Effector memory CD8-positive, alpha-beta T cell (primary cell): Measurements from ENCODE around the gene HOXD10.

Source experiments
- ATAC-seq: fragments of 150-1000 bp; cut with Tn5 transposase; replicated peaks from 2 replicates; pipeline ENCODE4 v1.10.0; 2021; ENCODE audit warnings: mild to moderate bottlenecking, moderate library complexity
- DNase-seq, 3 experiments: peaks; one replicate each; pipeline ENCODE4 v3.0.0; 2021
- H3K27ac Mint-ChIP-seq, 2 donors: one replicate each; pipeline ENCODE4 v1.8.0; 2022; ENCODE audit warnings: mild to moderate bottlenecking in 2 of 2, mixed read lengths in 2 of 2, moderate library complexity in 2 of 2
- H3K27me3 Mint-ChIP-seq, 2 donors: one replicate each; pipeline ENCODE4 v1.8.0; 2022; ENCODE audit warnings: mixed read lengths in 2 of 2
- H3K36me3 Mint-ChIP-seq: one replicate; pipeline ENCODE4 v1.8.0; 2022; ENCODE audit warnings: mild to moderate bottlenecking, moderate library complexity, mixed read lengths; ENCODE audit not compliant: insufficient read depth
- H3K4me1 Mint-ChIP-seq, 2 donors: one replicate each; pipeline ENCODE4 v1.8.0; 2022; ENCODE audit warnings: low read depth in 2 of 2, mixed read lengths in 2 of 2
- H3K4me3 Mint-ChIP-seq, 2 donors: one replicate each; pipeline ENCODE4 v1.8.0; 2022; ENCODE audit warnings: mild to moderate bottlenecking in 2 of 2, mixed read lengths in 2 of 2, moderate library complexity in 2 of 2
- H3K9me3 Mint-ChIP-seq, 2 donors: one replicate each; pipeline ENCODE4 v1.8.0; 2022; ENCODE audit warnings: mixed read lengths in 2 of 2

HOXD10 gene

DNA sequence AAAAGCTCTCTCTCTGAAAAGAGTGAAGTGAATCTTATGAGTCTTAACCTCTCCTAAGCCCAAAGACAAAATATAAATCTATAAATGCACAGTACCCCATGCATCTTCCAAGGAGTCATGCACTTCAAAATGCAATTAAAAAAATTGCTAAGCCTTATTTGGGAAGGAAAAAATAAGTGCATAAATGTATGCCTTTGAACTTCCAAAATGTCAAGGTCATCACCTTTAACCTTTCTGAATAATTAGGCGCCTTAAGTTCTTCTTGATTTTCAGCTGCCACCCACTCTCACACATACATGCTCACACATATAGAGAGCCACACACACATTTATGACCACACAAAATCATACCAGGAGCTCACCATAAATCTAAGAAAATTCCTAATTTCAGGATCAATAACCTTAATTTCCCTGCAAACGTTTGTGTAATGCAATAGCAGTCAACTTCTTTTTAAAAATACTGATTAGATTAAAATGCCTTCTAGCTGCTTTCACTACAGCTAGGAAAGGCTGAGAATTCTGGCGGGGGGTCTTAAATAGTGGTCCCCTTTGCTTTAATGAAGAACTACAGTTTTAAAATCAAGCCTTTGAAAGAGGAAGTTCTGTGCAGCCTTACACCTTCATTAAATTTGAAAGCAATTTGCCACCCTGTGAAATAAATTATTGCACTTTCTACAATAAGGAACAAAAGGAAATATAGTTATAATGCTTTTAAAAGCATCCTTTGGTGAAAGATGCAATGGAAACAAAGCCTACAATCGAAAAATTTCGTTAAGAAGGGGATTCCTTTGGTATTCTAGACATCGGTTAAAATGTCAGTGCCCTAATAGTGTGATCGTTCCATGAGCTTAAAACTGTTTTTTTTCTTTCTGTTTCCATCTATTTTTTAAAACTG, 5.9 kb upstream of the HOXD10 start:
- peaks cover 12 to 14% of the 10 kb centered on the region in 2 donors for H3K4me1 Mint-ChIP-seq
- no peak overlapping the region for H3K27ac Mint-ChIP-seq
- DNase-seq = no peak
- H3K9me3 Mint-ChIP-seq = no peaks in the 10 kb centered on the region
- ATAC-seq = no peak
- peaks cover 42% of the 10 kb centered on the region for H3K36me3 Mint-ChIP-seq
- H3K4me3 Mint-ChIP-seq = peak overlapping the region in 1 of 2 donors; percentile 42
- H3K27me3 Mint-ChIP-seq = peaks cover 73 to 86% of the 10 kb centered on the region in 2 donors

DNA sequence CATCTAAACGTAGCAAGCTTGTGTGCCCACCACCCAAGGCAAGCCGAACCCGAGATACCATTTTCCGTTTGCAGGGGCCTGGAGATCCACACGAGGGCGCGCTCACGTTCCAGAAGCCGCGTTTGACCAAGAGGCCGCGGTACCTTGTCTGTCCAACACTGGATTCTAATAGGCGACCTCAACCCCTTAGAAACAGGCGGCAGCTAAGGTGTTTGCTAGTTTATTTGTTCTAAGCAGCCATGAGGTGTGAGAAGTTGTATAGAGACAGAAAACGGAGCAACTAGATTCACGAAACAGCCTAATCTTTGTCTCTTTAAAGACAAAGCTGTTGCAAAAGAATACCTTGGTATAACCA, 5.3 kb upstream of the HOXD10 start:
- Mint-ChIP-seq H3K4me1 (peaks cover 6 to 10% of the 10 kb centered on the region in 2 donors), H3K36me3 (peaks cover 39% of the 10 kb centered on the region), H3K9me3 (no peaks in the 10 kb centered on the region), H3K4me3 (peak overlapping the region in 1 of 2 donors; percentile 42), H3K27ac (no peak overlapping the region), H3K27me3 (peaks cover 73 to 86% of the 10 kb centered on the region in 2 donors)
- DNase-seq (no peak), ATAC-seq (no peak)

DNA sequence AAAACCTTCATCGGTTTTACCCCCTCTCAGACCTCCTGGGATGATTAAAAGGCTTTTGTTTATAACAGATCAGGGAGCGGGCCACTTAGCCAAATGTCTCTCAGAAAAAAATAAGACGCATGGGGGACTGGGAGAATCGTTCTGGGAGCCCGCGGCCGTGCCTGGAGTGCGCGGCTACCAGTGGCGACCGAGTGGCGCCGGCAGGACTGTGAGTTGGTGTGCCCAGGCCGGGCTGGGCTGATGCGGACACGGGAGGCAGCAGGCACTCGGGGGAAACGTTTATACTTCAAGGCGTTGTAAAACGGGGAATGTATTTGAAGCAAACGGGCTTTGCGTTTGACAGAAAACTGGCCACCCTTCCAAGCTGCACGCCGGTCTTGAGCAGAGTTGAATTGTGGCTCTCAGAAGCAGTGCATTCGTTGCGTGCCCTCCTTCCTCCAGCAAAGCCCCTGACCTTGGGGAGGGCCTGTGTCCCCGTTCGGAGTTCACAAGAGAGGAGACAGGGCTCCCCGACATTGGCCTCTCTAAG, 4.7 kb upstream of the HOXD10 start:
- no peak for ATAC-seq

DNA sequence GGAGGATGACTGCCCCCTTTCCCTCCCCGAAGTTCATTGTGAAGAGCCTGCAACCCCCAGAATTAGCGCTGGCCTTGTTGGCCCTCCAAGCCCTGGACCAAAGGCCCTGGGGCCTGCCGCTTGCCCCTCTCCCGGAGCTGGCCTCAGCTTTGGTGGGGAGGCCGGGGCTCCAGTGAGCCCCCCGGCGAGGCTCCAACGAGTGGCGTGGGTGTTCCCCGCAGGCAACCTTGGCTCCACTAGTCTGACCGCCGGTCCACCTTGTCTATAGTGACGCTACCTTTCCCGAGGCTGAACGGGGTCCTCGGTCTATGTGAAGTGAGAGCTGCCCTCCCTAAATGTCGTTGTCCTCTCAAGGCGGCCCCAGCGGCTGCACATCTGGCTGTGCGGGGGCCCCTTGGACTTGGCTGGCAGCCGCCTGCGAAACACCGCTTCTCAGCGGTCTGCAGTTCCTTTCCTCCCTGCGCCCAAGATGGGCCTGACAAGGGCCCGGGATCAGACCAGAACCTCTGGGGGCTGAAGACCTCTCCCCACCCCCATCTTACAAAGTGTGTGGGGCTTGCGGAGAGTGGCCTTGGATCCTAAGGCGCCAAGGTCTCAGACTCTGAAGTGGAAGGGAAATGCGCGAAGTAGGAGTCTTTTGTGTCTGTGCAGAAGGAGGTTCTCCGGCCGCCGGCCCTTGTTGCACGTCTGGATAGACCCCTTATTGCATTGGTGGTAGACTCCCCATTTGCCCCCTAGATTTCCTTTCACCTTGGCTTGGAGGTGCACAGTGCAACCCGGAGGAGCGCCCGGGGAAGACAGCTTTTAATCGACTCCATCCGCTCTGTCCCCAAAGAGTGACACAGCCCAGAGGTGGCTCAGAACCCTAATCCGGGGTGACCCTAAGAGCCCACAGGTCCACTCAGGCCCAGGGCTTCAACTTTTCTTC, 3.9 kb upstream of the HOXD10 start:
- Mint-ChIP-seq H3K36me3 (peaks cover 48% of the 10 kb centered on the region), H3K27me3 (peaks cover 83 to 90% of the 10 kb centered on the region in 2 donors), H3K4me3 (no peak overlapping the region), H3K9me3 (no peaks in the 10 kb centered on the region), H3K27ac (no peak overlapping the region), H3K4me1 (peaks cover 3 to 7% of the 10 kb centered on the region in 2 donors)
- DNase-seq = no peak
- ATAC-seq = no peak

More for the DNA sequence above, 4.7 kb upstream of the HOXD10 start:
- DNase-seq = no peak
- Mint-ChIP-seq H3K36me3 (peaks cover 42% of the 10 kb centered on the region), H3K4me3 (no peak overlapping the region), H3K27ac (no peak overlapping the region), H3K4me1 (peaks cover 5 to 7% of the 10 kb centered on the region in 2 donors), H3K27me3 (peaks cover 76 to 86% of the 10 kb centered on the region in 2 donors), H3K9me3 (no peaks in the 10 kb centered on the region)

DNA sequence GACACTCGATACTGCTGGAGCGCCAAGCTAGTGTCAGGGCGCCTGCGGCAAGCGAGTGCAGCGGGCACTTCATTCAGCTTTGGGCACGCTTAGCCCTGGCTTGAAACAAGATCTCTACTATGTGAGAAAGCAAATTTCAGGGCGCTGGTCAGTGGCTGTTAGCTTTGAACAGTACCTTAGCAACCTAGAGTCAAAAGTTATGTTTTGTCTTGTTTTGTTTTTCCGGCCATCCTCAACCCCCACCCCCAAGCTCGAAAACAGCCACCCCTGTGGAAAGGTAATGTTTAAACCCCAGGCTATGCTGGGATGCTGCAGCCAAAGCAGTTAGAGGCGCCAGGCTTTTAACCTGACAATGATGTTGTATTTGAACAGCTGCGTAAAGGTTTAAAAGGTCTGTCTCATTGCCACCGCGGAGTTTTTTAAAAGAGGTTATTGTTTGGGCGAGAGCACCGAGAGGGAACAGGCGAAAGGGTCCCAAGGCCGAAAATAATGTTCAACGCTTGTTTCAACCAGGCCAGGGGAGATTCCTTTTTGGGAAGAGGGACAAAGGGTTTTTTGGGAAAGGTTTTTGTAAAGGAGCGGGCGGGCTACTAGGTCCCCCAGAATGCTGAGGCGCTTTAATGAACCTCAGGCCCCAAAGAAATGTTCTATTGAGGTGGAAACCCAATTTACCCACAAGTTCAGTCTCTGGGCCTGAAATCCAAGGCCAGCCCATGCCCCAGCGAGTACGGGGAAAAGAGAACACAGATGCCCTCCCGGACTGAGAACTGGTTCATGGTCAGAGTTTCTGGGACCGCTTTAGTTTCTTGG, 2.3 kb upstream of the HOXD10 start:
- Mint-ChIP-seq H3K27ac (no peak overlapping the region), H3K4me3 (no peak overlapping the region), H3K4me1 (peaks cover 7 to 11% of the 10 kb centered on the region in 2 donors), H3K36me3 (peaks cover 43% of the 10 kb centered on the region), H3K9me3 (no peaks in the 10 kb centered on the region), H3K27me3 (peaks cover 90 to 97% of the 10 kb centered on the region in 2 donors)
- no peak for DNase-seq
- no peak for ATAC-seq

DNA sequence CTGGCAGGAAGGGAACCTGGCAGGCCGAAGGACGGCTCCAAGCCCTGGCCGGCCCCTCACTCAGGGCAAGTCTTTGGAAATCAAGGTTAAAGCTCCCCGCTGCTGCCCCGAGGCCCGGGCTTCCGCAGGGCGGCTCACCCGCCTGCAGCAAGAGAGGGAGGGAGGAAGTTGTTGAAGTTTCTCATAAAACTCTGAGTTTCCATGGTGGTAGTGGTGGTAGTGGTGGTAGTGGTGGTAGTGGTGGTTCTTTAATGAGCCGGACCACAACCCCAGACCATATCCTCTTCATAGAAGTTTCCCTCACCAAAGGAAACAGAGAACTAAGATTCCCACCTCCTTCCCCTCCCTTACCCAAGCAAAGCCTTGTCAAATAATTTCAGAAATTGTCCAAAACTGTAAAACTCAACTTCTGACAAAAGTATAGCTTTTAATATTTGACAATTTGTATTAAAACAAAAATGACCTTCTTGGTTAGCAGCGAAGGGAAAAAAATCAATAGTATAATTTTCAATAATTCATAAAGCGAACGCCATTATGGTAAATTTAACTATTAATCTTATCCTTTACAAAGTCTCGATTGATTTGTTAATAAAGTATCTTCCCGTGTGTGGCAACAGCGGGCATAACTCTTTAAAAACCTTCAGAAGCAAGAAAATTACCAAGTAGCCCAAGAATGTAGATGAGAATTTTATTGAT, 1.5 kb upstream of the HOXD10 start:
- Mint-ChIP-seq H3K36me3 (peaks cover 39% of the 10 kb centered on the region), H3K4me3 (no peak overlapping the region), H3K27ac (no peak overlapping the region), H3K4me1 (peaks cover 7 to 9% of the 10 kb centered on the region in 2 donors), H3K27me3 (peaks cover 90 to 97% of the 10 kb centered on the region in 2 donors), H3K9me3 (no peaks in the 10 kb centered on the region)
- no peak for DNase-seq
- no peak for ATAC-seq

DNA sequence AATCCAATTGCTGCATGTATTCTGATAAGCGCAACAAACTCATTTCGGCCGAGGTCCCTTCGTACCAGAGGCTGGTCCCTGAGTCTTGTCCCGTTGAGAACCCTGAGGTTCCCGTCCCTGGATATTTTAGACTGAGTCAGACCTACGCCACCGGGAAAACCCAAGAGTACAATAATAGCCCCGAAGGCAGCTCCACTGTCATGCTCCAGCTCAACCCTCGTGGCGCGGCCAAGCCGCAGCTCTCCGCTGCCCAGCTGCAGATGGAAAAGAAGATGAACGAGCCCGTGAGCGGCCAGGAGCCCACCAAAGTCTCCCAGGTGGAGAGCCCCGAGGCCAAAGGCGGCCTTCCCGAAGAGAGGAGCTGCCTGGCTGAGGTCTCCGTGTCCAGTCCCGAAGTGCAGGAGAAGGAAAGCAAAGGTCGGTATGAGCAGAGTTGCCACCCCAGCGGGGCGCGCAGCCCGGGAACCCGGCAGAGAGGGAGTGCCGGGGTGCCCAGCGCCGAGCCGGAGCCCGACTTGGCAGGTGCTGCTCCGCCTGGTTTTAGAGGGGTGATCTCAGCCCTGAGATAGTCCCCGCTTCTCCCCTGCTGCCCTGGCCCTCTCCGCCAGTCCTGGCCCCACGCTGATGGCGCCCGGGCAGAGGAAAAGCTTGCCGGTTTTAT, 714 bp downstream of the HOXD10 start:
- Mint-ChIP-seq H3K4me3 (no peak overlapping the region), H3K9me3 (no peaks in the 10 kb centered on the region), H3K36me3 (peaks cover 39% of the 10 kb centered on the region), H3K4me1 (peaks cover 4 to 9% of the 10 kb centered on the region in 2 donors), H3K27me3 (peaks cover 85 to 91% of the 10 kb centered on the region in 2 donors), H3K27ac (peak overlapping the region in 1 of 2 donors; percentile 29)
- ATAC-seq (no peak), DNase-seq (no peak)

DNA sequence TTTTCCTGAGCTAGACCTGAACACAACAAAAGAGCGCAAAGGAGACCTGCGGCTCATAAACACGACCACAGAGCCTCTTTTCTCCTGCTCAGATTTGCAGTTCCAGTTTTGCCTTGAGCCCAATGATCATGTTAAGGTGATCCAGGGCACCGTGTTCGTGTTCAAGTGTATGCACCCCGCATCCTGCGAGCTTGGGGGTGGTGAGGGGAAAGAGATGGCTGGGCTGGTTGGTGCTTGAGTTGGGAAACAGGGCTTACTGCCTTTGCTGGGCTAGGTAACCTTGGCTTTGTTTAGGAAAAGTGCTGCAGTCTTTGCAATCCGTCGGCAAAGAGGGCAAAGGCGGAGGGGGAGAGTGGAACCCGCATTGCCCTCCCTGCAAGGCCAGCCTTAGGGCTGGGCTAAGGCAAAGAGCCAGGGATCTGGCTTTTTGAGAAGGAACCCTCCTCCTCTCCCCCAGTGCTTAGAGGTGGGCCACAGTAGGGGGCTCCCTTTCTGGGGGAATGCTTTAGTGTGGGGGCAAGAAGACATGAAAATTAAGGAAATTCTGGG, 1.3 kb downstream of the HOXD10 start:
- H3K4me1 Mint-ChIP-seq = peaks cover 4 to 9% of the 10 kb centered on the region in 2 donors
- ATAC-seq (no peak), DNase-seq (no peak)
- H3K9me3 Mint-ChIP-seq = no peaks in the 10 kb centered on the region
- H3K27me3 Mint-ChIP-seq = peaks cover 79 to 85% of the 10 kb centered on the region in 2 donors
- peaks cover 38% of the 10 kb centered on the region for H3K36me3 Mint-ChIP-seq
- no peak overlapping the region for H3K27ac Mint-ChIP-seq
- H3K4me3 Mint-ChIP-seq = no peak overlapping the region

DNA sequence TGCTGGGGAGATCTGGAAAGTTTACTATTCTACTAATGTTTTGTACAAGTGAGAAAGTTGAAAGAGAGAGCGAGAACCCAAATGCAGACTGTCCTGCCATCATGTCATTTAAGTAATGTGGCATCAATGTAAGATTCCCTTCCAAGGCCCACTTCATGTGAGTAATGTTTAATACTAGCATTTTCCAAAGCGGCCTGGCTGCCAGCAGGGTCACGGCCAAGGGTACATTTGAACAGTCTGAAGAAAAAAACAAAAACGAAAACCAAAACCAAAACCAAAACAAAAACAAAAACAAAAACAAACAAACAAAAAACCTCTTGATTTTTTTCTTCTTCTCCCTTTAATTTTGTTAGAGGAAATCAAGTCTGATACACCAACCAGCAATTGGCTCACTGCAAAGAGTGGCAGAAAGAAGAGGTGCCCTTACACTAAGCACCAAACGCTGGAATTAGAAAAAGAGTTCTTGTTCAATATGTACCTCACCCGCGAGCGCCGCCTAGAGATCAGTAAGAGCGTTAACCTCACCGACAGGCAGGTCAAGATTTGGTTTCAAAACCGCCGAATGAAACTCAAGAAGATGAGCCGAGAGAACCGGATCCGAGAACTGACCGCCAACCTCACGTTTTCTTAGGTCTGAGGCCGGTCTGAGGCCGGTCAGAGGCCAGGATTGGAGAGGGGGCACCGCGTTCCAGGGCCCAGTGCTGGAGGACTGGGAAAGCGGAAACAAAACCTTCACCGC, 2.2 kb downstream of the HOXD10 start:
- ATAC-seq = no peak
- Mint-ChIP-seq H3K27me3 (peaks cover 77 to 81% of the 10 kb centered on the region in 2 donors), H3K36me3 (peaks cover 41% of the 10 kb centered on the region), H3K4me3 (peak overlapping the region; percentile 23 to 29), H3K4me1 (peaks cover 4 to 9% of the 10 kb centered on the region in 2 donors), H3K27ac (no peak overlapping the region), H3K9me3 (no peaks in the 10 kb centered on the region)
- DNase-seq = no peak

DNA sequence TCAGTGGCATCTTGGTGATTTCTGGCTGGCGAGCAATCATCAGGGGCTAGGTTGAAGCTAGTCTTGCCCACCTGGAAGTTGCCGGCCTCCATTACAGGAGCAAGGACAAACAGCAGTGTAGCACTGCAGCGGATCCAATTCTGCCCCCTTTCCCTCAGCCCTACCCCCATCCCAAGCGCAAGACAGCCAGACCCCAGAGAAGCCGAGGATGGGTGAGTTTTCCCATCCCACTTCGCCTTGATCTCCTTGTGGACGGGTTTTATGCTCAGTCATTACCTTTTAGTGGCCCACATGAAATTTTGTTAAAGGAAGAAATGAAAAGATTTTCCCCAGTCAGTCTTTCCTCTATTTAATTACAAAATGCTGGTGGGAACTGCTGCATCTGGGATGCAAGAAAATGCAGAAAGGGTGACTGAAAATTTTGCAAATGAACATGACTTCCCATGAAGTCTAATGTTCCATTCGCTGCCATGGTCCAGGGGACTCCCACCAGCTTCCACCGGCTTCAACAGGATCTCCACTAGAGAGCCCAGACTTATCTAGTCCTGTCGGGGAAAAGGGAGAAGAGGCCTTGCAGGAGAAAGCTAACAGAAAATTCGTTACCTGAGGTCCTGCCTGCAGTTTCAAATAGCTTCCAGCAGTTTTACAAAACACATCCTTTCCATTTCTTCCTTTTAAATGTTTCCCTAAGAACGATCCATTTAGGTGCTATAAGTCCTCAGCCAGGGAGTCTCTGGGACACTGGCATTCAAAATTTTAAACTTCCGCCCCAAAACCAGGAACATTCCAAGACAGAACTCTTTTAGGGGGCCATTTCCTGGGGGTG, 4.0 kb downstream of the HOXD10 start:
- H3K9me3 Mint-ChIP-seq = no peaks in the 10 kb centered on the region
- ATAC-seq (no peak), DNase-seq (no peak)
- H3K4me1 Mint-ChIP-seq = peaks cover 4 to 9% of the 10 kb centered on the region in 2 donors
- H3K27me3 Mint-ChIP-seq = peaks cover 83 to 85% of the 10 kb centered on the region in 2 donors
- peak overlapping the region in 1 of 2 donors; percentile 19 for H3K4me3 Mint-ChIP-seq
- peaks cover 56% of the 10 kb centered on the region for H3K36me3 Mint-ChIP-seq
- peak overlapping the region in 1 of 2 donors; percentile 20 for H3K27ac Mint-ChIP-seq
